HepG2 (cell line): Measurements from ENCODE around the gene CASKIN2. TPM values are rescaled to one million over a fixed set of nuclear protein-coding genes. Genes with fewer than 3 reads are reported as not detected.

Source experiments
- ADNP ChIP-seq: sonication (generic); formaldehyde crosslinking; IDR thresholded peaks from 2 replicates; pipeline ENCODE4 v1.4.0; 2020; ENCODE audit warnings: missing genetic modification reagents
- ATF5 ChIP-seq: sonication (generic); formaldehyde crosslinking; IDR thresholded peaks from 2 replicates; pipeline ENCODE4 v1.4.0; 2020; ENCODE audit warnings: mild to moderate bottlenecking, low read depth, missing genetic modification reagents
- FOXK1 ChIP-seq: sonication (generic); formaldehyde crosslinking; IDR thresholded peaks from 2 replicates; pipeline ENCODE4 v1.4.0; 2020; ENCODE audit warnings: low read depth, missing genetic modification reagents, borderline replicate concordance
- FOXM1 ChIP-seq: sonication (generic); formaldehyde crosslinking; IDR thresholded peaks from 2 replicates; pipeline ENCODE4 v1.5.0; 2020; ENCODE audit warnings: missing genetic modification reagents
- IRF9 ChIP-seq: sonication (generic); formaldehyde crosslinking; IDR thresholded peaks from 2 replicates; pipeline ENCODE4 v1.8.0; 2022; ENCODE audit warnings: missing genetic modification reagents, mild to moderate bottlenecking, borderline replicate concordance
- KAT2B ChIP-seq: fragments of 150-350 bp; IDR thresholded peaks from 2 replicates; pipeline ENCODE4 v1.6.1; 2014; ENCODE audit warnings: low read depth, low read length, borderline replicate concordance
- KLF11 ChIP-seq: IDR thresholded peaks from 2 replicates; pipeline ENCODE4 v1.6.1; 2016; ENCODE audit warnings: missing compliant biosample characterization
- MXD1 ChIP-seq: sonication (generic); formaldehyde crosslinking; IDR thresholded peaks from 2 replicates; pipeline ENCODE4 v1.4.0; 2020; ENCODE audit warnings: mild to moderate bottlenecking, missing genetic modification reagents
- MYNN ChIP-seq: sonication (generic); formaldehyde crosslinking; IDR thresholded peaks from 2 replicates; pipeline ENCODE4 v1.4.0; 2020; ENCODE audit warnings: mild to moderate bottlenecking, low read depth, missing genetic modification reagents
- PLRG1 ChIP-seq: fragments of 450-650 bp; conservative IDR thresholded peaks from 2 replicates; pipeline ENCODE4 v1.6.1; 2016
- POLR2AphosphoS2 ChIP-seq: IDR thresholded peaks from 2 replicates; pipeline ENCODE4 v1.6.1; 2011; ENCODE audit warnings: low read depth, low read length, improper control_type of control experiment
- SIX1 ChIP-seq: sonication (generic); formaldehyde crosslinking; IDR thresholded peaks from 2 replicates; pipeline ENCODE4 v1.4.0; 2020; ENCODE audit warnings: missing genetic modification reagents, borderline replicate concordance
- SIX4 ChIP-seq: sonication (generic); formaldehyde crosslinking; IDR thresholded peaks from 2 replicates; pipeline ENCODE4 v1.4.0; 2020; ENCODE audit warnings: missing genetic modification reagents
- SMAD1 ChIP-seq: sonication (generic); formaldehyde crosslinking; IDR thresholded peaks from 2 replicates; pipeline ENCODE4 v1.4.0; 2020; ENCODE audit warnings: missing genetic modification reagents, low read depth, mild to moderate bottlenecking, borderline replicate concordance
- SMAD3 ChIP-seq: sonication (generic); formaldehyde crosslinking; IDR thresholded peaks from 2 replicates; pipeline ENCODE4 v1.4.0; 2020; ENCODE audit warnings: missing genetic modification reagents
- THAP8 ChIP-seq: sonication (generic); formaldehyde crosslinking; IDR thresholded peaks from 2 replicates; pipeline ENCODE4 v1.5.1; 2020; ENCODE audit warnings: missing genetic modification reagents, mild to moderate bottlenecking, borderline replicate concordance
- ZKSCAN8 ChIP-seq: IDR thresholded peaks from 2 replicates; pipeline ENCODE4 v1.6.1; 2016; ENCODE audit warnings: borderline replicate concordance, missing genetic modification reagents, missing compliant biosample characterization
- ZNF205 ChIP-seq: IDR thresholded peaks from 2 replicates; pipeline ENCODE4 v1.6.1; 2018; ENCODE audit warnings: missing biosample characterization, missing genetic modification reagents
- ZNF207 ChIP-seq: fragments of 450-650 bp; IDR thresholded peaks from 2 replicates; pipeline ENCODE4 v1.6.1; 2016; ENCODE audit warnings: antibody characterized with exemption, borderline replicate concordance
- ZNF329 ChIP-seq: sonication (generic); formaldehyde crosslinking; IDR thresholded peaks from 2 replicates; pipeline ENCODE4 v1.9.0; 2021; ENCODE audit warnings: low read depth, mild to moderate bottlenecking, missing genetic modification reagents
- ZNF33B ChIP-seq: sonication (generic); formaldehyde crosslinking; IDR thresholded peaks from 2 replicates; pipeline ENCODE4 v1.5.1; 2020; ENCODE audit warnings: mild to moderate bottlenecking, missing genetic modification reagents
- ZNF607 ChIP-seq: sonication (generic); formaldehyde crosslinking; IDR thresholded peaks from 2 replicates; pipeline ENCODE4 v1.5.1; 2020; ENCODE audit warnings: missing genetic modification reagents, mild to moderate bottlenecking, borderline replicate concordance
- ZNF747 ChIP-seq: sonication (generic); formaldehyde crosslinking; IDR thresholded peaks from 2 replicates; pipeline ENCODE4 v1.8.1; 2023; ENCODE audit warnings: missing genetic modification reagents, mild to moderate bottlenecking, borderline replicate concordance
- ZNF781 ChIP-seq: sonication (generic); formaldehyde crosslinking; IDR thresholded peaks from 2 replicates; pipeline ENCODE4 v1.5.1; 2020; ENCODE audit warnings: borderline replicate concordance, mild to moderate bottlenecking, missing genetic modification reagents; ENCODE audit errors: not compliant biosample characterization
- ZNF83 ChIP-seq: sonication (generic); formaldehyde crosslinking; IDR thresholded peaks from 2 replicates; pipeline ENCODE4 v1.4.0; 2020; ENCODE audit warnings: missing genetic modification reagents, mild to moderate bottlenecking, borderline replicate concordance
- ZNF878 ChIP-seq: sonication (generic); formaldehyde crosslinking; IDR thresholded peaks from 2 replicates; pipeline ENCODE4 v1.8.1; 2023; ENCODE audit warnings: mild to moderate bottlenecking, missing genetic modification reagents, moderate library complexity
- ZSCAN20 ChIP-seq: sonication (generic); formaldehyde crosslinking; IDR thresholded peaks from 2 replicates; pipeline ENCODE4 v1.4.0; 2020; ENCODE audit warnings: missing genetic modification reagents, mild to moderate bottlenecking, borderline replicate concordance
- ZSCAN9 ChIP-seq: IDR thresholded peaks from 2 replicates; pipeline ENCODE4 v1.6.1; 2016; ENCODE audit warnings: borderline replicate concordance
- polyA plus RNA-seq, 8 experiments: library from polyadenylated mRNA; depleted of rRNA in 3 of 8; stranded (reverse) in 7 of 8; unstranded in 1 of 8; fragments of >200 nt; fragmentation: Illumina TruSeq in 4 of 8; extraction: Trizol in 4 of 8; gene quantifications; 2 replicates each; pipeline versions ENCODE4 v1.2.1 to v1.2.3, GENCODE V29; 2011 to 2016; ENCODE audit warnings: low read depth in 4 of 8, missing spikeins in 1 of 8, mixed read lengths in 1 of 8; ENCODE audit not compliant: insufficient read depth in 1 of 8
- total RNA-seq, 5 experiments: library from RNA; depleted of rRNA; stranded (reverse); fragments of >200 nt; fragmentation: Illumina TruSeq; extraction: Trizol; gene quantifications; 2 replicates each; pipeline ENCODE4 v1.2.3, GENCODE V29; 2016; ENCODE audit warnings: low read depth in 1 of 5

Gene CASKIN2
- total and polyA plus RNA-seq, 2 of the 13 experiments (the other 11 are each of a cell fraction or from before 2014, with no cell fraction given), result 5.2 to 7.8 TPM

- TF ChIP-seq THAP8 (CRISPR knock-in tag), result no peak
- TF ChIP-seq MXD1 (CRISPR knock-in tag), result no peak
- no peak for TF ChIP-seq ZNF207
- TF ChIP-seq SMAD3 (CRISPR knock-in tag), result peak; percentile 56
- no peak for TF ChIP-seq ADNP (CRISPR knock-in tag)
- peak; percentile 35; the same call in 1 of the 2 replicates for TF ChIP-seq SIX4
- TF ChIP-seq ATF5, result no peak
- TF ChIP-seq SMAD1 (CRISPR knock-in tag), result no peak
- TF ChIP-seq IRF9 (CRISPR knock-in tag), result no peak
- TF ChIP-seq FOXK1 (CRISPR knock-in tag), result peak; percentile 95
- peak; percentile 84; the same call in 1 of the 2 replicates for TF ChIP-seq ZNF747 (CRISPR knock-in tag)
- TF ChIP-seq ZNF83 (CRISPR knock-in tag), result no peak
- TF ChIP-seq ZSCAN9 (CRISPR knock-in tag), result peak; percentile 34; the same call in 1 of the 2 replicates
- no peak for TF ChIP-seq PLRG1
- TF ChIP-seq POLR2AphosphoS2, result no peak
- no peak; the same call in 1 of the 2 replicates for TF ChIP-seq ZNF878 (CRISPR knock-in tag)
- peak; percentile 30; the same call in 1 of the 2 replicates for TF ChIP-seq SIX1
- no peak for TF ChIP-seq ZNF33B
- TF ChIP-seq ZNF329 (CRISPR knock-in tag), result no peak
- no peak for TF ChIP-seq ZNF607
- TF ChIP-seq ZSCAN20 (CRISPR knock-in tag), result no peak
- no peak for TF ChIP-seq KAT2B
- TF ChIP-seq ZKSCAN8 (CRISPR knock-in tag), result peak; percentile 46; the same call in 1 of the 2 replicates
- TF ChIP-seq KLF11 (CRISPR knock-in tag), result 0 out of 2 replicates have a peak, but pooled peaks have one; percentile 26
- peak; percentile 1 for TF ChIP-seq ZNF781 (CRISPR knock-in tag)
- no peak for TF ChIP-seq ZNF205 (CRISPR knock-in tag)
- TF ChIP-seq MYNN (CRISPR knock-in tag), result no peak
- no peak for TF ChIP-seq FOXM1 (CRISPR knock-in tag)
These were observed 55.6 kb downstream of the CASKIN2 start (continued) for GRCh38 chr17:75459590-75460267.
